NCI-H524 treated with DMSO at 0.1 percent for 48 hours (cell line): ENCODE measurements around the gene CYP2A6.
"Not testable (repeated sequence)": the region's sequence is repeated elsewhere in the genome, so short reads cannot be mapped to it uniquely, and the experiment has no call there.

Experiments
- DNase-seq: peaks from one replicate; lab custom pipeline; 2025; lab: John Stamatoyannopoulos, UW

CYP2A6 gene

GRCh38 chr19:40819479-40820234, 30.6 kb downstream of the CYP2A6 start:
- DNase-seq, result not testable (repeated sequence)

DNA sequence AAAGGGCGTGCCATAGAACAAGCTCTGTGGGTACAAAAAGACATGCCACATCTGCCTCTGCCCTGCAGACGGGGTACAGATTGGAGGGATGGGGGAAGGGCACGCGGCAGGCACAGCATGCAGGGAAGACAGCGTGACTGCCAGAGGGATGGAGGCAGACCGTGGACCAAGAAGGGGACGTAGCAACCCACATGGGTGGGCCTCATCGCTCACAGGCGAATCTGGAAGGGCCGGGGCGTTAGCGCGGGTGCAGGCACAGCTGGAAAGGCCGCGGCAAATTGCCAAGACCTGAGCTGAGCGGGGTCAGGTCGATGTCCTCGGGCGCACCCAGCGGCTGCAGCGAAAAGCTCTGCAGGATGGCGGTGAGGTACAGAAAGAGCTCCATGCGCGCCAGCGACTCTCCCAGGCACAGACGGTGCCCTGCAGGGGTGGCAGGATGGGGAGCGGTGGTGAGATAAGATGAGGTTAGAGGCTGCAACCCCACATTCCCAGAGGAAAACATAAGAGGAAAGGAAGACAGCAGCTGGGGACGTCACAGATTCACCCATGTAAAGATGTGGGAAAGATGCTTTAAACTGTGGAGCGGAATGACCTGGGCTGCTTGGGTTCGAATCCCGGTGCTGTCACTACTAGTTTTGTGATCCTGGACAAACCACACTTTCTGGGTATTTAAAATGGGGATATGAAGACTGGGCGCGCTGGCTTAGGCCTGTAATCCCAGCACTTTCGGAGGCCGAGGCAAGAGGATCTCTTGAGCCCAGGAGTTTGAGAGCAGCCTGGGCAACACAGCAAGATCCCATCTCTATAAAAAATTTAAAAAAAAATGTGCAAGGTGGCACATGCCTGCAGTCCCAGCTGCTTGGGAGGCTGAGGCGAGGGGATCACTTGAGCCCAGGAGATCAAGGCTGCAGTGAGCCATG, 31.5 kb downstream of the CYP2A6 start:
- not testable (repeated sequence) for DNase-seq

DNA sequence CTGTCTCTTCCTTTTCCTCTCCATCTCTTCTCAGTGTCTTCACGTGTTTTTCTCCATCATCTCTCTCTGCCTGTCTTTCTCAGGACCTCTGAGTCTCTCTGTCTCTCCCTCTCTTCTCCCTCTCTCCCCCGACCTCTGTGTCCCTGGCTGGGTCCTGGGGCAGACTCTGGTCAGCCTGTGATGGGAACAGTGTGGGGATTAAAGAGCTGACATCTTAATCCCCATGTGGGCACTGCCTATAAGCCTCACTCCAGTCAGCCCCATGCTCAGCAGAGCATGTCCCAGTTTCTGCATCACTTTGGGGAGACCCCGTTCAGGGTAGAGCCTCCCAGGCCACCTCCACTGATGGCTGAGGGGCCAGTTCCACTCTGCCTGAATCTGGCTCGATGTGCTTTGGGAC, 35.0 kb downstream of the CYP2A6 start:
- no peak for DNase-seq

DNA sequence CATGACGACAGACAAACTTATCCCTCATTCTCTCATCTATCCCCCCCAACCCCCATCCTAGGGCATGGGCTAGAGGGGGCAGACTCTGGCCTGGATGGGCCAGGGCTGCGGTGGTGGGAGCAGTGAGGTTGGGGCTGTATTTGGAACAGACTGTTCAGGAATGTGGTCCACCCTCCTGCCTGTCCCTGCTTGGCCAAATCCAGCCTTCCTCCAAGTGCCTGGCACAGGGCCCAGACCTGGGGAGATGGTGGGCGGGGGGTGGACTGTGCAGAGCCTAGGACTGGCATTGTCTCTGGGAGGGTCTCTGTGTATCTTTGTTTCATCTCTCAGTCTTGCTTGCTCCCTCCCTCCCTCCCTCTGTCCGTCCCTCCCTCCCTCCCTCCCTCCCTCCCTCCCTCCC, 37.1 kb downstream of the CYP2A6 start:
- DNase-seq, result no peak

- not testable (repeated sequence) for DNase-seq
Measured at GRCh38 chr19:40812571-40812970, 37.7 kb downstream of the CYP2A6 start.

DNA sequence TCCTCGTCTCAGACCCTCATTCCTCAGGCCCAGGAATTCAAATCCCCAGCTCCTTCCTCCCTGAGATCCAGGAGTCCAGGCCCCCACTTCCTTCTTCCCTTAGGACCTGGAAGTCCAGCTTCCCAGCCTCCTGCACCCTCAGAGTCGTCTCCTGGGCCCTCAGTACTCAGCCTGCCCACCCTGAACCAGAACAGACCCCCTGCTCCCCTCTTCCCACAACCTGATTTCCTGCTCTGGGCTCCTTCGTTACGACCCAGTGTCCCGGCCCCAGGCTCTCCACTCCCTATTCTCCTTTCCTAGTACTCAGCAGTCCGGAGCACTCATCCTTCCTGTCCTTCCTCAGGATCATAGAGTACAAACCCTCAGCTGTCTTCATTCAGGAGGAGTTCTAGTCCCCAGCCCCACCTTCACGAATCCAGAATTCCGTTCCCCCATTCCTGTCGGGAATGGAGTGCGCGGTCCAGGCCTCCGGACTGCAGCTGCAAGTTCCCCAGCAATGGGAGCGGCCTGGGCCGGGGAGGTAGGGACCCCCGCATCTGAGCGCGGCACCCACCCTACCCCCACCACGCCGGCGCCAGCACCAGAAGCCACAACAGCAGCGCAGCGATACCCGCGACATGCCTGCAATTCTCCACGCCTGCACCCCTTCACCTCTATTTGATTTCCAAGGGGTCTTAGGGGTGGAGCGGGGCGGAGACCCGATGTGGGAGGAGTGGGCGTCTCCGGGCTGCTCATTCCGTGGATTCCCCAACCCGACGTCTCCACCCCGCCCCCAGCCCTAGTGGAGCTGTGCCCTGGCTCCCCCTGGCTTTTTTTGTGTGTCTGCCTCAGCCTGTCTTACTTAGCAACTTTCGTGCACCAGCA, 38.5 kb downstream of the CYP2A6 start:
- no peak for DNase-seq

DNA sequence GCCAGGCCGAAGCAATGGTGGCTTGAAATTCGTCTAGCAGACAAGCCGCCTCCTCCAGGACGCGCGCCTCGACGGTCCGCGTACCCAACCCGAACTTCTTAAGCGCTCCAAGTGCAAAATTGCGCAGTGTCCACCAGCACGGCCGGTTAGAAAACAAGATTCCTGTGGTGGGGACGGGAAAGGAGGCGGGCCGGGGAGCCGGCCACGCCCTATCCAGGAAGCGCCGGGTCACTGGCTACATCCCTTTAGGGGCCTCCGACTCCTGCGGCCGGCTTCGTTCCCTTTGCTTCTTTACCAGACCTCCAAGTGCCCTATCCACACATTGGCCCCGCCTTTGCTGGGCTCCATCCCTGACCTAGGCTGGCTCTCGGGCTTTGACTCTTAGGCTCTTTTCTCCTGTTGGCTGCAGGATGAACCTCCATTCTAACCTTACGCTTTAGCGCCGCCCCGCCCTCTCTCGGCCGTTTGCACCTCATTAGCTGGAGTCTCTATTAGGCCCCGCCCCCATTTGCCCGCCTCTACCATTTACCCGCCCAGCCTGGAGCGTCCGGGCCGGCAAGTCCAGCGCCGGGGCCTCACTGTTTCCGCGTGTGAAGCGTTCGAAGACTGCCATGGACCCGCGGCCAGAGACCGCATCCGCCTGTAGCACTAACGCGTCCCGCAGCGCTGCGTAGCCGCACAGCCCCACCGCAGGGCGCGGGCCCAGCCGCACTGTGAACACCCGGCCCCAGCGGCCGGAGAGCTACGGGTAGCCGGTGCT, 39.4 kb downstream of the CYP2A6 start:
- not testable (repeated sequence) for DNase-seq

- no peak for DNase-seq
Measured at GRCh38 chr19:40810160-40810559, 40.1 kb downstream of the CYP2A6 start.

DNA sequence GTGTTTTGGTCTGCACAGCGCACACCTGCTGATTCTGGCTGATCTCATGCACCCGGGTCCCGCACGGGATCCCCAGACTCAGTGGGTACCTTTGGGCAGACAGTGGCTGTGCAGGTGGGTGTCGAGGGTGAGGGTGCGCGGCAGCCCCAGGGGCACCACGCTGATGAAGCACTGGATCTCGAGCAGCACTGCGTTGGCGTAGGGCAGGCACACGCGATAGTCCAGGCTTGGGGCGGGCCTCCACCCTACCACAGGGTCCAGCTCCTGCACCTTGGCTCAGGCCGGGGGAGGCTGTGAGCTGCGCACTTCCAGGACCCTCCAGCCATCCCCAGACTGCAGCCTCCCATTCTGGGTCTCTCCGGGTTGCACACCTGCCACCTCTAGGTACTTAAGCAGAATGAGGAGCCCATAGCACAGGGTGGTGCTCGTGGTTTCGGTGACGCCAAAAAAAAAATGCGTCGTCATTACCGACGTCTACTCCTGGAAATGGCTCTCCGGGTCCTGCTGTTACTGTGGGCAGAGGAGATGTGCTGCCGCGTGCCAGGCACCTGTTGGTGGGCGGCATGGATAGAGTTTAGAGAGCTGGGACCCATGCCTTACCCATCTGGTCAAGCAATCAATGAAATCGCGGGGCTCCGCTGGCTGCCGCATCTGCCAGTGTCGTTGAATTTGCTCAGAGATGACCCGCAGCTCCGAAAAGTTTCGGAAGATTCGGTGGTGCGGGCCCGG, 40.7 kb downstream of the CYP2A6 start:
- no peak for DNase-seq

- no peak for DNase-seq
Measured at GRCh38 chr19:40808497-40808896, 41.8 kb downstream of the CYP2A6 start.

GRCh38 chr19:40808021-40808325, 42.3 kb downstream of the CYP2A6 start:
- DNase-seq, result no peak

DNA sequence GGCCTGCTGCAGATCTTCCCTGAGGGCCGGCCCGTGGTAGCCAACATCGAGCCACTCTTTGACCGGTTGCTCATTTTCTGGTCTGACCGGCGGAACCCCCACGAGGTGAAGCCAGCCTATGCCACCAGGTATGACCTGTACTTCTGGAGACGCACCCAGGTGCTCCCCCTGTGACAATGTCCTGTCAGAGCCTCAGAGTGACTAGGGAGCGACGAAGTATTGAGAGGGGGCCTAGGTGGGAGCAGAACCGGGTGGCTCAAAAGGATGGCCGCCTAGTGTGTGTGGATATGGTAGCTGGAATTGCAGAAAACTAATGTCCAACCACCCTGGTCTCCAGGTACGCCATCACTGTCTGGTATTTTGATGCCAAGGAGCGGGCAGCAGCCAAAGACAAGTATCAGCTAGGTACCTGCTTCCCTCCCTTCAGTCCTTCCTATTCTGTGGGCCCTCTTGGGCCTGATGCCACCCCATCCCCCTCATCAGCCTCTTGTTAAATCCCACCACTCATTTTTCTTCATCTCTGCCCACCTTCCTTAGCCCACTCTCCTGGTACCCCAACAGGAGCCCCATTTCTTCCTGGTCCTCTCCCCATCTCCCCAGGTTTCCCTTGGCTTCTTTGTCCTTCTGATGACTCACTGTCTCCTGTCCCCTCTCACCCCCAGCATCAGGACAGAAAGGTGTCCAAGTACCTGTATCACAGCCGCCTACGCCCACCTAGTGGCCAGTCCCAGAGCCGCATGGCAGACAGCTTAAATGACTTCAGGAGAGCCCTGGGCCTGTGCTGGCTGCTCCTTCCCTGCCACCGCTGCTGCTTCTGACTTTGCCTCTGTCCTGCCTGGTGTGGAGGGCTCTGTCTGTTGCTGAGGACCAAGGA, 42.9 kb downstream of the CYP2A6 start:
- no peak for DNase-seq

- DNase-seq, result no peak
Measured at GRCh38 chr19:40806423-40807146, 43.7 kb downstream of the CYP2A6 start.

DNA sequence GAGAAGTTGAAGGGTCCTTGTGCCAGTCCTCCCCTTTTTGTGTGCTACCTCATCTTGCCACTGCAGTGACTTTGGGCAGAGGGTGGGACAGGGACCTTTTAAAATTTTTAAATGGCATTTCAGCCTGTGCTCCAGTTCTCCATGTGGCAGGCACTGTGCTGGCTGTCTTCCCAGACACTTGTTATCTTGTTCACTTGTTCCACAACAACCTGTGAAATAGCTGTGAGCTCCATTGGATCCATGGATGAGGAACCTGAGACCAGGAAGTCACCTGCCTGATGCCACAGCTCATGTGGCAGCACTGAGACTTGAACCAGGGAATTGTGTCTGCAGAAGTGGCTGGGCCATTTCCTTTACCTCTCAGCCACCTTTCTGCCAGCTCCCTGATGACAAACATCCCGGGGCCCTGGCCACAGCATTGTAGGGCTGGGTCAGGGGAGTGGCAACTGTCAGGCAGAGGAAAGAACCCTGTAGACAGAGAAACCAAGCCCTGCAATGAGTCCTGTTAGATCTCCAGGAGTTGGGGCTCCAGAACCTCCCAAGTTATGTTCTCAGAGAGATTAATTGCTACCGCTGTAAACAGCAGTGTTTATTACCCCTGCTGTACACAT, 44.9 kb downstream of the CYP2A6 start:
- DNase-seq, result no peak

- DNase-seq, result no peak
Measured at GRCh38 chr19:40804783-40805242, 45.4 kb downstream of the CYP2A6 start.

DNA sequence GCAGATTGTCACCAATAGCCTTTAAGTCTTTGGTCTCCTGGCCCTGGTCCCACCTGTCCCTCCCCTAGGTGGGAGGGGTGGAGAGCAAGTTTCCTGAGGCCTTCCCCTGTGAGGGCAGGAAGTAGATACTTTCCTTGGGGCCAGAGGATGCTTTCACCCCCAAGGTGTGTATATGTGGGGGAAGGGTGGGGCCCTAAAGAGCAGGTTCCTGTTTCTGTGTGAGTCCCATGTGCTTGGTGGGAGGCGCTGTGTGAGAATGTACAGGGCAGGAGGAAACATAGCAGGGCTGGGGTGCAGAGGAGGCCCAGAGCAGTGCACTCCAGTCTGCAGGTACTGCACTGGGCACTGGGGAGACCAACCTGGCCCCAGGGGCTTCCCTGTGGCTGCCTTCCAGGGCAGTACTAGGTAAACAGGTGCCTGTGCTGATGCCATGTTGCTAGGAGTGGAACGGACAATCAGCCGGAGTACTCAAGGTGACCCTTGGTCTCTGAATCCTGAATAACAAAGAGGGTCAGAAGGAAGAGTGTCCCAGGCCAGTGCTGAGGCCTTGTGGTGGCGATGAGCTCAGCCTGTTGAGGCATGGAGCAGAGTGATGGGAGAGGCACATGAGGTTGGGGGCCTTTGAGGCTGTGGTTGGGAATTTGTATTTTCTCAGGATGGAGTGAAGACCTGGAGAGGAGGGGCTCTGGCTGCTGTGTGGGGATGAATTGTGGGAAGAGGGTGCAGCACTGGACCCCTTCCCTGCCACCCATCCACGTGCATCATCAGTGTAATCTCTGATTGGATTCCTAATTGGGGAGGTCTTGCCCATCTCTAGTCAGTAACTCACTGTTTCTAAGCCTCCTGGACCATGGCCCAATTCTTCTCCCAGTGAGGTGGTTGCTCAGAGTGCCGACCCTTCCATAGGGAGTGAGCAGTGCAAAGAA, 46.1 kb downstream of the CYP2A6 start:
- no peak for DNase-seq

DNA sequence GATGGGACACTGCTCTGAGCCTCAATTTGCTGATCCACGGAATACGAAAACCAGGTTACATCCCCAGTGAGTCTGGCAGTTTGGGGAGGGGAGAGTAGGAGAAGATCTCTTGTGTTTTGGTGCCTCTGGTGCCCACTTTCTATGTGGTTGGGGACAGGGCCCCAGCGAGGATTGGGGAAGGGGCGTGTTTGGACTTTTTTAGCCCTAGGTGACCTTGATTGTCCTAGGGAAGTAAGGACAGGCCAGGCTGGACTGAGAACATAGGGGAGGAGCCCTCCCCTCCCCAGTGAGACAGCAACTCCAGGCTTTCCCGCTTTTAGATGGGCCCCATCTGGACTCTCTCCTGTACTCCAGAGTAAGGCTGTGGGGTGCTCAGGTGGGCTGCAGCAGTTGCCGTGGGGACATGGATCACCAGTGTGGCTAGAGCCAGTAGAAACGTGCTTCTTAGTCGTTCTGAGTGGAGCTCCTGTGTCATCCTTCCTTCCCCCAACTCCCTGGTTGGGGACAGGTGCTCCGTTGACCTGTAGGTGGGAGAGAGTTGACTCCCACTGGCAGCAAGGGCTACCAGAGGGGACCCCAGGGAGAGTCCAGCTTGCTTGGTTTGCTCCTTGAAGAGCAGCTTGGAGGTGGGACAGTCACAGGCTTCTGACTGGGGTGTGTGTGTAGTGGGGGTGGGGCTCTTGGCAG, 46.9 kb downstream of the CYP2A6 start:
- DNase-seq, result no peak
